A549 (cell line): ENCODE results near the gene LYZL6. TPM values are rescaled to one million over a fixed set of nuclear protein-coding genes. Genes with fewer than 3 reads are reported as not detected.
"Not testable (repeated sequence)": the region's sequence is repeated elsewhere in the genome, so short reads cannot be mapped to it uniquely, and the experiment has no call there.

Experiments used
- ATAC-seq, 2 experiments: fragments of 200-7000 bp in 1 of 2; fragments of >200 bp in 1 of 2; cut with Nextera tagmentation in 1 of 2; cut with Tn5 transposase in 1 of 2; 3 replicates each; pipeline versions ENCODE4 v1.8.0 to v1.9.1; 2018 to 2020; ENCODE audit warnings: mild to moderate bottlenecking in 1 of 2, moderate library complexity in 1 of 2
- CTCF ChIA-PET: fragments of 300-600 bp; sonication (Branson Sonifier 250); formaldehyde crosslinking; extraction: SDS; loops from one replicate; lab custom pipeline; 2021; ENCODE audit warnings: antibody characterized with exemption, inconsistent platforms; lab: Yijun Ruan, JAX
- POLR2A ChIA-PET: fragments of 350-600 bp; formaldehyde crosslinking; extraction: SDS; loops from one replicate; lab custom pipeline; 2021; ENCODE audit warnings: antibody characterized with exemption, inconsistent platforms; lab: Yijun Ruan, JAX
- DNase-seq, 2 experiments: peaks; one replicate each; pipeline versions ENCODE4 v3.0.0 to v3.0.0-alpha.2; 2011 to 2016; ENCODE audit warnings: low read depth in 1 of 2, low spot score in 1 of 2
- FAIRE-seq: peaks from 2 replicates; lab custom pipeline; 2011; peaks lifted over from hg19 to GRCh38; lab: Jason Lieb, UNC
- H3K27ac ChIP-seq, 2 experiments: fragments of >200 bp; sonication (Bioruptor Twin); formaldehyde crosslinking; 3 replicates each; pipeline ENCODE4 v1.5.1; 2016 to 2017
- H3K4me1 ChIP-seq: fragments of >200 bp; sonication (Bioruptor Twin); formaldehyde crosslinking; 3 replicates; pipeline ENCODE4 v1.6.1; 2016
- H3K4me2 ChIP-seq: fragments of >200 bp; sonication (Bioruptor Twin); formaldehyde crosslinking; 3 replicates; pipeline ENCODE4 v1.6.1; 2016
- H3K4me3 ChIP-seq: fragments of >200 bp; sonication (Bioruptor Twin); formaldehyde crosslinking; 3 replicates; pipeline ENCODE4 v1.5.1; 2016
- H3K9me3 ChIP-seq: fragments of >200 bp; sonication (Bioruptor Twin); formaldehyde crosslinking; 3 replicates; pipeline ENCODE4 v1.6.1; 2016
- CBX8 ChIP-seq: fragments of 200-600 bp; sonication (generic); IDR thresholded peaks from 2 replicates; pipeline ENCODE4 v1.6.1; 2016
- CEBPB ChIP-seq, 2 experiments: fragments of >200 bp in 1 of 2; sonication (Bioruptor Twin) in 1 of 2; formaldehyde crosslinking in 1 of 2; IDR thresholded peaks; 2 replicates each; pipeline ENCODE4 v1.6.1; 2012 to 2016
- EHF ChIP-seq: fragments of 250-450 bp; sonication (Bioruptor Pico); IDR thresholded peaks from 2 replicates; pipeline ENCODE4 v1.5.0; 2020; ENCODE audit warnings: mild to moderate bottlenecking
- EP300 ChIP-seq, 2 experiments: fragments of >200 bp; sonication (Bioruptor Twin); formaldehyde crosslinking; IDR thresholded peaks; 2 replicates in 1 of 2; 3 replicates in 1 of 2; pipeline ENCODE4 v1.6.1; 2016 to 2017
- HOXB13 ChIP-seq: fragments of 250-450 bp; sonication (Bioruptor Pico); IDR thresholded peaks from 2 replicates; pipeline ENCODE4 v1.5.0; 2020; ENCODE audit warnings: low read depth, mild to moderate bottlenecking, moderate library complexity
- JUN ChIP-seq, 2 experiments: fragments of >200 bp; sonication (Bioruptor Twin); formaldehyde crosslinking; IDR thresholded peaks; 2 replicates in 1 of 2; 3 replicates in 1 of 2; pipeline ENCODE4 v1.6.1; 2016 to 2017
- MAZ ChIP-seq: fragments of 150-350 bp; IDR thresholded peaks from 2 replicates; pipeline ENCODE4 v1.6.1; 2014; ENCODE audit warnings: antibody characterized with exemption, low read depth, low read length, borderline replicate concordance
- NFE2L2 ChIP-seq: fragments of 150-350 bp; conservative IDR thresholded peaks from 2 replicates; pipeline ENCODE4 v1.6.1; 2014; ENCODE audit warnings: low read length
- PBX3 ChIP-seq: IDR thresholded peaks from 2 replicates; pipeline ENCODE4 v1.6.1; 2012
- RAD21 ChIP-seq, 2 experiments: fragments of >200 bp in 1 of 2; sonication (Bioruptor Twin) in 1 of 2; formaldehyde crosslinking in 1 of 2; IDR thresholded peaks in 1 of 2; conservative IDR thresholded peaks in 1 of 2; 2 replicates in 1 of 2; 3 replicates in 1 of 2; pipeline ENCODE4 v1.6.1; 2012 to 2018; ENCODE audit warnings: inconsistent platforms in 1 of 2
- SMC3 ChIP-seq: fragments of >200 bp; sonication (Bioruptor Twin); formaldehyde crosslinking; IDR thresholded peaks from 3 replicates; pipeline ENCODE4 v1.6.1; 2018; ENCODE audit warnings: inconsistent platforms
- USF2 ChIP-seq: fragments of 450-650 bp; IDR thresholded peaks from 2 replicates; pipeline ENCODE4 v1.6.1; 2014; ENCODE audit warnings: antibody characterized with exemption
- ZNF302 ChIP-seq: fragments of 250-450 bp; sonication (Bioruptor Pico); IDR thresholded peaks from 2 replicates; pipeline ENCODE4 v1.9.0; 2021; ENCODE audit warnings: inconsistent platforms, mild to moderate bottlenecking, moderate library complexity
- WGBS: methylation state at CpG from one replicate; pipeline ENCODE4 v1.1.6; 2017; ENCODE audit errors: missing lambda C conversion rate; 5-methylcytosine and 5-hydroxymethylcytosine counted together
- polyA plus RNA-seq, 4 experiments: library from polyadenylated mRNA; depleted of rRNA in 3 of 4; stranded (reverse); fragments of >200 nt; fragmentation: RNase III in 1 of 4; extraction: RNeasy Plus Mini Kit Qiagen cat#74134 plus additional on column Dnase treatment in 1 of 4; gene quantifications; 2 replicates in 3 of 4; 3 replicates in 1 of 4; pipeline ENCODE4 v1.2.3, GENCODE V29; 2011 to 2017

The LYZL6 gene
- polyA plus RNA-seq, 2 of the 4 experiments (the other 2 are of a cell fraction) = not detected

- TF ChIP-seq PBX3 (no peak), EP300 (IDR thresholded peaks at IDR 0.05) (no peak), CEBPB (IDR thresholded peaks at IDR 0.05) (no peak), JUN (IDR thresholded peaks at IDR 0.05) (no peak)
These were observed 43.2 kb downstream of the LYZL6 start (continued) for GRCh38 chr17:35900280-35900679.

GRCh38 chr17:35898283-35899070, 45.0 kb downstream of the LYZL6 start:
- FAIRE-seq (no peak), DNase-seq (peak in 1 of 2 experiments; percentile 40)
- Histone ChIP-seq H3K27ac (peak overlapping the region in 1 of 2 experiments; percentile 36; a peak in 2 of 6 replicates), H3K4me3 (no peak overlapping the region), H3K4me2 (peak overlapping the region; percentile 15; the same call in 1 of the 3 replicates)
- POLR2A ChIA-PET = no interaction called here
- TF ChIP-seq CBX8 (no peak), USF2 (0 out of 2 replicates have a peak, but pooled peaks have one; percentile 18), RAD21 (conservative IDR thresholded peaks at IDR 0.05 in 1 of 2, IDR thresholded peaks at IDR 0.05 in 1 of 2) (no peak), ZNF302 (CRISPR knock-in tag) (no peak), EHF (CRISPR knock-in tag) (no peak), MAZ (no peak)
- TF ChIP-seq, all 56 proteins: peak for 1
- 33% methylated on average over 6 of the region's 6 CpGs for WGBS
- Histone ChIP-seq H3K9me3 (no peaks in the 10 kb centered on the region), H3K4me1 (peaks cover 20% of the 10 kb centered on the region)
- CTCF ChIA-PET = interaction anchor here (1.9 kb wide), 1 partner anchor 12 kb away, joined by 5 read pairs; no protein-coding TSS in a partner anchor
- ATAC-seq = peak; percentile 45 to 76

GRCh38 chr17:35897772-35898171, 45.7 kb downstream of the LYZL6 start:
- H3K9me3 ChIP-seq, FAIRE-seq, H3K4me3 ChIP-seq, POLR2A ChIA-PET, ATAC-seq, DNase-seq: not testable (repeated sequence)
- H3K4me1 ChIP-seq = peaks cover 20% of the 10 kb centered on the region
- H3K27ac ChIP-seq = peak overlapping the region in 1 of 2 experiments; percentile 36; a peak in 2 of 6 replicates
- CTCF ChIA-PET = interaction anchor here (1.9 kb wide), 1 partner anchor 11 kb away, joined by 5 read pairs; no protein-coding TSS in a partner anchor
- H3K4me2 ChIP-seq = peak overlapping the region; percentile 15; the same call in 1 of the 3 replicates
- 95% methylated on average over 7 of the region's 7 CpGs for WGBS

- POLR2A ChIA-PET = no interaction called here
- Histone ChIP-seq H3K27ac (no peak overlapping the region), H3K9me3 (no peaks in the 10 kb centered on the region)
- TF ChIP-seq SMC3 (no peak), HOXB13 (CRISPR knock-in tag) (no peak), ZNF302 (CRISPR knock-in tag) (no peak), NFE2L2 (no peak)
- TF ChIP-seq, all 56 proteins: peak for 0
- WGBS = 79% methylated on average over 14 of the region's 14 CpGs
- DNase-seq (no peak), ATAC-seq (no peak), FAIRE-seq (no peak)
- CTCF ChIA-PET = interaction anchor here (1.0 to 1.8 kb wide), 5 partner anchors 12 to 87 kb away, joined by 3 to 5 read pairs (median 3); partner anchors contain the start of gene TAF15
- no peak overlapping the region for H3K4me2 ChIP-seq
- peaks cover 23% of the 10 kb centered on the region for H3K4me1 ChIP-seq
- H3K4me3 ChIP-seq = no peak overlapping the region
These were observed 47.6 kb downstream of the LYZL6 start for GRCh38 chr17:35895636-35896587.
